Ovary (tissue), 9 donors: ENCODE results near the gene GTF2H1. TPM values are rescaled to one million over a fixed set of nuclear protein-coding genes. Genes with fewer than 3 reads are reported as not detected.

Source experiments
- DNase-seq, 5 donors: peaks; one replicate each; pipeline ENCODE4 v3.0.0-alpha.2; 2019 to 2020
- H3K27ac ChIP-seq, 2 donors: fragments of 200-600 bp; one replicate each; pipeline versions ENCODE4 v1.5.1 to v1.8.0; 2019 to 2022
- H3K27me3 ChIP-seq: fragments of 200-600 bp; one replicate; pipeline ENCODE4 v1.8.0; 2022
- H3K36me3 ChIP-seq: fragments of 200-600 bp; sonication (generic); one replicate; pipeline ENCODE4 v1.5.1; 2019
- H3K4me1 ChIP-seq: one replicate; pipeline ENCODE4 v1.8.1; 2013; ENCODE audit warnings: mild to moderate bottlenecking, moderate library complexity; ENCODE audit not compliant: insufficient read depth
- H3K4me3 ChIP-seq: fragments of 200-600 bp; sonication (generic); one replicate; pipeline ENCODE4 v1.5.1; 2017
- H3K9me3 ChIP-seq, 2 donors: fragments of 200-600 bp in 1 of 2; sonication (generic) in 1 of 2; one replicate each; pipeline versions ENCODE4 v1.5.1 to v1.8.1; 2013 to 2019; ENCODE audit warnings: mild to moderate bottlenecking in 1 of 2, moderate library complexity in 1 of 2
- EP300 ChIP-seq: sonication (generic); formaldehyde crosslinking; IDR thresholded peaks from one replicate; pipeline ENCODE4 v1.6.1; 2017; ENCODE audit warnings: antibody characterized with exemption
- POLR2A ChIP-seq: fragments of 450-650 bp; IDR thresholded peaks from one replicate; pipeline ENCODE4 v1.6.1; 2017; ENCODE audit warnings: antibody characterized with exemption, mild to moderate bottlenecking, moderate library complexity
- WGBS, 3 donors: extraction: QIAGEN DNeasy Blood & Tissue Kit in 1 of 3; methylation state at CpG; one replicate each; pipeline versions ENCODE4 v1.1.5 to v1.1.7; 2013 to 2017; 5-methylcytosine and 5-hydroxymethylcytosine counted together
- intact Hi-C, 4 donors: fragments of 100-400 bp; cut with DNase I; formaldehyde crosslinking; loops; one replicate each; pipeline versions ENCODE4 v1.11.0 to v1.15.1; 2022 to 2023
- polyA plus RNA-seq, 2 donors: library from polyadenylated mRNA; stranded (reverse); fragments of 200-250 nt in 1 of 2; fragments of 350-450 nt in 1 of 2; fragmentation: Illumina TruSeq in 1 of 2; extraction: RNeasy Lipid Tissue Mini Kit (QIAGEN cat#74804) in 1 of 2; gene quantifications; one replicate each; pipeline ENCODE4 v1.2.3, GENCODE V29; 2013 to 2014
- total RNA-seq, 7 donors: library from RNA; depleted of rRNA in 2 of 7; stranded (reverse); fragments of >200 nt in 2 of 7; fragmentation: NEBNext Ultra II Directional in 3 of 7; extraction: Animal tissue kit (Norgen Biotek cat#: 25700) in 3 of 7; gene quantifications; one replicate each; pipeline versions ENCODE4 v1.1.0 to v1.2.4, GENCODE V29; 2016 to 2023
- TF ChIP-seq, protein P1 (sequence below), 3 donors: fragments of 450-650 bp in 2 of 3; fragments of 200-600 bp in 1 of 3; IDR thresholded peaks; one replicate each; pipeline versions ENCODE4 v1.5.1 to v1.8.0; 2016 to 2022; ENCODE audit warnings: antibody characterized with exemption in 3 of 3, mild to moderate bottlenecking in 1 of 3
- donor health status: DM: no; HTN: no; CAD: no; lungs with moderate emphysema.
- donor health status: DM: no; HTN: no; CAD: no.
- donor health status: Bipolar disorder and iron deficiency.
- donor health status: DM: yes; HTN: yes; CAD: no.
- donor health status: DM: no; HTN: no; CAD: no.
- donor health status: DM: yes; HTN: yes; CAD: no.

Gene GTF2H1
- total and polyA plus RNA-seq, 9 donors = 23.9 to 48.3 (median 38.3) TPM

DNA sequence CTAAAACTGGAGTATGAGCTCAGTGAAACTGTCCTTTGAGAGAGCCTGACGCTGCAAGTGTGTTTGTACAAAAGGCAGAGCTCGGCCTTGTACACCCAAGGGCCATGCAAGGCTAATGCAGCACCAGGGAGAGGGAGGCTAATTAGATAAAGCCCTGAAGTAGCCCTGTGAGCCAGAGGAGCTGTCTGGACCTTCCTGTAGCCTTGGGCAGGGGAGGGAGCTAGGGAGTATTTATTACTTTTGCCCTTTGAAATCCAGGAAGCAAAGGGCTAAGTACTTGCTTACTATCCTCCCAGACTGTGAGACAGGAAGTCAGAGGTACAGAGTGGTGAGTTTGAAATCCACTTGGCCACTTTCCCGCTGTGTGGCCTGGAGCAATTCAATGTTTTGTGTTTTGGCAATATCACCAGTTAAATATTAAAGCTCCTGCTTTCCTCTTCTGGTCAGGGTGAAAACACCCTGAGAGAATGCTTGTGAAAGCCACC lies 61.8 kb downstream of the GTF2H1 start:
- TF ChIP-seq POLR2A (no peak), EP300 (no peak)
- TF ChIP-seq, protein P1, sequence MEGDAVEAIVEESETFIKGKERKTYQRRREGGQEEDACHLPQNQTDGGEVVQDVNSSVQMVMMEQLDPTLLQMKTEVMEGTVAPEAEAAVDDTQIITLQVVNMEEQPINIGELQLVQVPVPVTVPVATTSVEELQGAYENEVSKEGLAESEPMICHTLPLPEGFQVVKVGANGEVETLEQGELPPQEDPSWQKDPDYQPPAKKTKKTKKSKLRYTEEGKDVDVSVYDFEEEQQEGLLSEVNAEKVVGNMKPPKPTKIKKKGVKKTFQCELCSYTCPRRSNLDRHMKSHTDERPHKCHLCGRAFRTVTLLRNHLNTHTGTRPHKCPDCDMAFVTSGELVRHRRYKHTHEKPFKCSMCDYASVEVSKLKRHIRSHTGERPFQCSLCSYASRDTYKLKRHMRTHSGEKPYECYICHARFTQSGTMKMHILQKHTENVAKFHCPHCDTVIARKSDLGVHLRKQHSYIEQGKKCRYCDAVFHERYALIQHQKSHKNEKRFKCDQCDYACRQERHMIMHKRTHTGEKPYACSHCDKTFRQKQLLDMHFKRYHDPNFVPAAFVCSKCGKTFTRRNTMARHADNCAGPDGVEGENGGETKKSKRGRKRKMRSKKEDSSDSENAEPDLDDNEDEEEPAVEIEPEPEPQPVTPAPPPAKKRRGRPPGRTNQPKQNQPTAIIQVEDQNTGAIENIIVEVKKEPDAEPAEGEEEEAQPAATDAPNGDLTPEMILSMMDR (IDR thresholded peaks at IDR 0.05) = no peak
- DNase-seq = peak; percentile 68 to 79 (median 73)
- intact Hi-C loops = loop anchor here in 3 of 4 donors (5.0 to 10.0 kb wide), 3 partner anchors 59 to 141 kb away; partner anchors contain the start of genes GTF2H1 (in 2 of the 3), HPS5 (in 2 of the 3) and TSG101 (in 1 of the 3)
- Histone ChIP-seq H3K9me3 (no peaks in the 10 kb centered on the region), H3K27ac (peak overlapping the region; percentile 82 to 84), H3K36me3 (no peaks in the 10 kb centered on the region), H3K4me3 (no peak overlapping the region), H3K4me1 (peaks cover 10% of the 10 kb centered on the region), H3K27me3 (no peaks in the 10 kb centered on the region)
- 1 to 2% (median 1%) methylated on average over 3 of the region's 3 CpGs for WGBS, 3 donors

DNA sequence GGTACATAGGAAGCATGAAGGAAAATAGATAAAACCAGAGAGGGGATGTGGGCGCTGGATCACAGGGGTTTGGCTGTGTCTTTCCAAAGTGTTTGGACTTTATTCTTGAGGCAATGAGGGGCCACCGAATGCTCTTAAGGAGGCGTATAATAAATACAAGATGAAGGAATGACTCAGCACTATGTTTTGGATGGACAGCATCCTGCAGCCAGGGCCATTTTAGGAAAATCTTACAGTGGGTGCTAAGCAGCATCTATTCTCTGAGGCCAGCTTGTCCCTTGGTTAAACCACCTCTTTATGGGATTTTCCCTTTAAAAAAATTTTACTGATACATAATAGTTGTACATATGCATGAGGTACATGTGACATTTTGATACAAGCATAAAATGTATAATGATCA lies 67.7 kb downstream of the GTF2H1 start:
- no peak for DNase-seq
- Histone ChIP-seq H3K27ac (no peak overlapping the region), H3K36me3 (no peaks in the 10 kb centered on the region), H3K27me3 (no peaks in the 10 kb centered on the region), H3K4me3 (no peak overlapping the region), H3K4me1 (peaks cover 2% of the 10 kb centered on the region), H3K9me3 (no peaks in the 10 kb centered on the region)
- intact Hi-C loops = loop anchor here in 1 of 4 donors (10.0 kb wide), 1 partner anchor 305 kb away; the partner anchor contains the start of gene TMEM86A
- WGBS, 3 donors = 86 to 93% (median 88%) methylated on average over 3 of the region's 3 CpGs
- no peak for TF ChIP-seq POLR2A
- TF ChIP-seq, protein P1 (IDR thresholded peaks at IDR 0.05) = no peak
- no peak for TF ChIP-seq EP300

DNA sequence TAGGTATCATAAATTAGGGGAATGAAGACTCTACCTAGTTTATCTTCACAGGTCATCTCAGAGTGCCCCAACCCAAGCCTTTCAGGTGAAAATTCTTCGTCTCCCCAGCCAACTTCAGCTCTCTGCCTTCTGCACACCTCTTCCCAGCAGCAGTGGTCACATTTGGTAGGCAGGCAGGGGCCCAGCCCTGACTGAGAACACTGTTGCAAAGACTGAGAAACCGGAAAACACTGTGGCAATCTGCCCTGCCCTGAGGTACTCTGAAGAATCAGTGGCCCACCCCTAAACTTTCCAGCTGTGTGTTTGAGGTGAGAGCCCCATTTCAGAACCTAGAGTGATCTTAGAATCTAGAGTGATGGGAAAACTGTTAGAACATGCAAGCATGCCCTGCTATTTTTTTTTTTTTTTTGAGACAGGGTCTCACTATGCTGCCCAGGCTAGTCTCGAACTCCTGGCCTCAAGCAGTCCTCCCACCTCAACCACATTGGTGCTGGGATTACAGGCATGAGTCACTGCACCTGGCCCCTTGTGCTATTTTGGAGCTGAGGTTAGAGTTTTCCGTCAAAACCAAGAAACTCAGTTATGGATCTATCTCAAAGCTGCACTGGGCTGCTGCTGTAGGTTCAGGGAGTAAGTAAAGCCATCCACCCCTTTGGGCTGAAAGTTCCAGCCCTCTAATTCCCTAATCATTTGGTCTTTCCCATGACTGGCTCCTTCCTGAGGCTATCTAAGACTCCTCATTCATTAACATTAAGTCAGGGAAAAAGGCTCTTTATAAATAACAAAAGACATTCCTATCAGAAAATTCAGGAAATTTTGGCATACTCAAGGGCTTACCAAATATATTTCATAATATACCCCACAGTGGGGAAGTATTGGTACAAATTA lies 70.3 kb downstream of the GTF2H1 start:
- Histone ChIP-seq H3K4me3 (no peak overlapping the region), H3K4me1 (peaks cover 3% of the 10 kb centered on the region), H3K9me3 (no peaks in the 10 kb centered on the region), H3K36me3 (no peaks in the 10 kb centered on the region), H3K27me3 (no peaks in the 10 kb centered on the region), H3K27ac (no peak overlapping the region)
- no peak for DNase-seq
- 90 to 97% (median 92%) methylated on average over 4 of the region's 4 CpGs for WGBS, 3 donors
- TF ChIP-seq EP300 (no peak), POLR2A (no peak)
- TF ChIP-seq, protein P1 (IDR thresholded peaks at IDR 0.05) = no peak
- intact Hi-C loops = loop anchor here in 1 of 4 donors (10.0 kb wide), 1 partner anchor 302 kb away; the partner anchor contains the start of gene TMEM86A

DNA sequence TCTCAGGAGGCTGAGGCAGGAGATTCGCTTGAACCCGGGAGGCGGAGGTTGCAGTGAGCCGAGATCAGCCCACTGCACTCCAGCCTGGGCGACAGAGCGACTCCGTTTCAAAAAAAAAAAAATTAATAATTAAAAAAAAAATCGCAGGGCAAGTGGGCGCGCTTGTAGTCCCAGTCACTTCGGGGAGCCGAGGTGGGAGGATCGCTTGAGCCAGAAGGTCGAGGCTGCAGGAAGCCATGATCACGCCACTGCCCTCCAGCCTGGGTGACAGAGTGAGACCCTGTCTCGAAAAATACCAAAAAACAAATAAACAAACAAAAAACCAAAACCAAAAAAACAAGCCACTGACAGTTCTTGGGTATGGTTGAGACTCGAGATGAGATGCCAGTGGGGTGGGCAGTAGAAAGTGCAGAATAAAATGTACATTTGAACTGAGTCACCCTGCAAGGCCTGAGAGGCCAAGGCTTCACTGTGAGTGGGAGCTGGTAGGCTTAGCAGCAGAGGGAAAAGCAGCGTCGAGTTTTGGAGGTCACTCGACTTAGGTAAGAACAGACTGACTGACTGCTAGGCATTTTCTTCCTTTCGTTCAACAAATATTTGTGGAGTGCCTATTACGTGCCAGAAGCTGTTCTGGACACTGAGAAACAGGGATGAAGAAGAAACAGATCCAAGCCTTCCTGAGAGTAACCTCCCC lies 71.4 kb downstream of the GTF2H1 start:
- Histone ChIP-seq H3K27me3 (no peaks in the 10 kb centered on the region), H3K36me3 (no peaks in the 10 kb centered on the region), H3K9me3 (no peaks in the 10 kb centered on the region), H3K27ac (peak overlapping the region in 1 of 2 donors; percentile 92), H3K4me3 (peak overlapping the region; percentile 74), H3K4me1 (peaks cover 3% of the 10 kb centered on the region)
- intact Hi-C loops = loop anchor here in 1 of 4 donors (2.0 to 10.0 kb wide), 2 partner anchors 71 to 301 kb away; partner anchors contain the start of genes GTF2H1, HPS5 and TMEM86A
- peak in 3 of 5 donors; percentile 24 to 54 (median 39) for DNase-seq
- WGBS, 3 donors = 71 to 73% (median 73%) methylated on average over 22 of the region's 22 CpGs
- TF ChIP-seq, protein P1 (IDR thresholded peaks at IDR 0.05) = no peak
- no peak for TF ChIP-seq POLR2A
- TF ChIP-seq EP300 = no peak
